ENCODE results near the gene WDR88. TPM values are rescaled to one million over a fixed set of nuclear protein-coding genes. Genes with fewer than 3 reads are reported as not detected.
"Not testable (repeated sequence)": the region's sequence is repeated elsewhere in the genome, so short reads cannot be mapped to it uniquely, and the experiment has no call there.

Gene WDR88
- total RNA-seq, 4 donors from 2014 or later: not detected

DNA sequence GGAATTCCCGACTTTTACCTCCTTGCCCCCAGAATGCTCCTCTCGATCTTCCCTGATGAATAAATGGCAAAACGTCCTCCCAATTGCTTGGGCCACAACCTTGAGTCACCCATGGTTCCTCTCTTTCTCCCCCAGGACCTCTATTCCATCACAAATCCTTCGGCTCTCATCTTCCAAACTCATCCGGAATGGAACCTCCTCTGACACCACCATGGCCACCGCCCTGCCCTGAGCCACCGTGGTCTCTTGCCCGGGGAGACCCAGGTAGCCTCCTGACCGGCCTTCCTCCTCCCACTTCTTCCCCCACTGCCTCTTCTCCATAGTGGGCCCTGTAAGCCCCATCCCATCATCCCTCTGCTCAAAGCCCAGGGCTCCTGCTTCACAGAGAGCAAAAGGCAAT lies 88.8 kb downstream of the WDR88 start:
- no peak for DNase-seq
- Histone ChIP-seq H3K9me3 (no peaks in the 10 kb centered on the region), H3K27me3 (peaks cover 13% of the 10 kb centered on the region), H3K36me3 (no peaks in the 10 kb centered on the region), H3K27ac (no peak overlapping the region), H3K4me1 (peaks cover 0 to 6% of the 10 kb centered on the region in 2 donors), H3K4me3 (replicated peaks in 1 of 3) (no peak overlapping the region)
- TF ChIP-seq, protein P1, sequence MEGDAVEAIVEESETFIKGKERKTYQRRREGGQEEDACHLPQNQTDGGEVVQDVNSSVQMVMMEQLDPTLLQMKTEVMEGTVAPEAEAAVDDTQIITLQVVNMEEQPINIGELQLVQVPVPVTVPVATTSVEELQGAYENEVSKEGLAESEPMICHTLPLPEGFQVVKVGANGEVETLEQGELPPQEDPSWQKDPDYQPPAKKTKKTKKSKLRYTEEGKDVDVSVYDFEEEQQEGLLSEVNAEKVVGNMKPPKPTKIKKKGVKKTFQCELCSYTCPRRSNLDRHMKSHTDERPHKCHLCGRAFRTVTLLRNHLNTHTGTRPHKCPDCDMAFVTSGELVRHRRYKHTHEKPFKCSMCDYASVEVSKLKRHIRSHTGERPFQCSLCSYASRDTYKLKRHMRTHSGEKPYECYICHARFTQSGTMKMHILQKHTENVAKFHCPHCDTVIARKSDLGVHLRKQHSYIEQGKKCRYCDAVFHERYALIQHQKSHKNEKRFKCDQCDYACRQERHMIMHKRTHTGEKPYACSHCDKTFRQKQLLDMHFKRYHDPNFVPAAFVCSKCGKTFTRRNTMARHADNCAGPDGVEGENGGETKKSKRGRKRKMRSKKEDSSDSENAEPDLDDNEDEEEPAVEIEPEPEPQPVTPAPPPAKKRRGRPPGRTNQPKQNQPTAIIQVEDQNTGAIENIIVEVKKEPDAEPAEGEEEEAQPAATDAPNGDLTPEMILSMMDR (IDR thresholded peaks at IDR 0.05): no peak
- no peak for TF ChIP-seq POLR2A (IDR thresholded peaks at IDR 0.05)
- WGBS, 2 donors: 81 to 84% methylated on average over 9 of the region's 9 CpGs
- intact Hi-C loops (cut with DNase I): no loop called here

DNA sequence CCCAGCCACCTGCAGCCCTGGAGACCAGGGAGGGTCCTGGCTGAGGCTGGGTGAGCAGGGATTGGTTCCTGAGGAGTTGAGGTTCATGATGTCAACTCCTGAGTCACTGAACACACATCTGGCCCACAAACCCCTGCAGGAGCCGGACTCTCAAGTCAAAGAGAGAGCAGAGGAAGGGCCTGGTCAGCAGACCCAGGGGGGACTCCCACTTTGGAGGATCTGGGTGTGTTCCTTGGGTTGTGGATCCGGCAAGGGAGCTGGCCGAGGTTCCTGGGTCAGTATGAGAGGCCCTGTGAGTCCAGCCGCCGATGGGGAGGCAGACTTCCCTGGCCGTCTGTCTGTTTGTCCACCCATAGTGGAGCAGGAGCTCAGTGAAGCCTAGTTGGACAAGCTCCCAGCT lies 89.7 kb downstream of the WDR88 start:
- H3K27me3 ChIP-seq: peaks cover 22% of the 10 kb centered on the region
- H3K4me3 ChIP-seq (replicated peaks in 1 of 3): no peak overlapping the region
- no peak for TF ChIP-seq POLR2A (IDR thresholded peaks at IDR 0.05)
- TF ChIP-seq, protein P1 (IDR thresholded peaks at IDR 0.05): no peak
- H3K9me3 ChIP-seq: no peaks in the 10 kb centered on the region
- peaks cover 0 to 12% of the 10 kb centered on the region in 2 donors for H3K4me1 ChIP-seq
- intact Hi-C loops (cut with DNase I): no loop called here
- WGBS, 2 donors: 67 to 90% methylated on average over 6 of the region's 6 CpGs
- no peak for DNase-seq
- H3K36me3 ChIP-seq: no peaks in the 10 kb centered on the region
- H3K27ac ChIP-seq: no peak overlapping the region

DNA sequence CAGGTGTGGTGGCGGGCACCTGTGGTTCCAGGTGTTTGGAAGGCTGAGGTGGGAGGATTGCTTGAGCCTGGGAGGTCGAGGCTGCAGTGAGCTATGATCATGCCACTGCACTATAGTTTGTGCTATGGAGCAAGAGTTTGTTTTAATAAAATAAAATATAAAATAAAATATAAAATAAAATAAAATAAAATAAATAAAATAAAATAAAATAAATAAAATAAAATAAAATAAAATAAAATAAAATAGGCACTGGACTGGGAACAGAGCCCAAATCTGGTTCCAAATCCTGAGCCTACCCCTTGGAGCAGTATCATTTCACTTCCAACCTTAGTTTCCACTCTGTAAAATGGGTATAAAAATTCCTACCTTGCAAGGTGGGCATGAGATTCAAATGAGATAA lies 90.3 kb downstream of the WDR88 start:
- H3K36me3 ChIP-seq; DNase-seq; H3K4me3 ChIP-seq (replicated peaks in 1 of 3); H3K9me3 ChIP-seq; H3K27ac ChIP-seq; intact Hi-C loops (cut with DNase I): not testable (repeated sequence)
- WGBS, 2 donors: 90 to 94% methylated on average over 2 of the region's 2 CpGs
- peaks cover 28% of the 10 kb centered on the region for H3K27me3 ChIP-seq
- peaks cover 0 to 15% of the 10 kb centered on the region in 2 donors for H3K4me1 ChIP-seq

DNA sequence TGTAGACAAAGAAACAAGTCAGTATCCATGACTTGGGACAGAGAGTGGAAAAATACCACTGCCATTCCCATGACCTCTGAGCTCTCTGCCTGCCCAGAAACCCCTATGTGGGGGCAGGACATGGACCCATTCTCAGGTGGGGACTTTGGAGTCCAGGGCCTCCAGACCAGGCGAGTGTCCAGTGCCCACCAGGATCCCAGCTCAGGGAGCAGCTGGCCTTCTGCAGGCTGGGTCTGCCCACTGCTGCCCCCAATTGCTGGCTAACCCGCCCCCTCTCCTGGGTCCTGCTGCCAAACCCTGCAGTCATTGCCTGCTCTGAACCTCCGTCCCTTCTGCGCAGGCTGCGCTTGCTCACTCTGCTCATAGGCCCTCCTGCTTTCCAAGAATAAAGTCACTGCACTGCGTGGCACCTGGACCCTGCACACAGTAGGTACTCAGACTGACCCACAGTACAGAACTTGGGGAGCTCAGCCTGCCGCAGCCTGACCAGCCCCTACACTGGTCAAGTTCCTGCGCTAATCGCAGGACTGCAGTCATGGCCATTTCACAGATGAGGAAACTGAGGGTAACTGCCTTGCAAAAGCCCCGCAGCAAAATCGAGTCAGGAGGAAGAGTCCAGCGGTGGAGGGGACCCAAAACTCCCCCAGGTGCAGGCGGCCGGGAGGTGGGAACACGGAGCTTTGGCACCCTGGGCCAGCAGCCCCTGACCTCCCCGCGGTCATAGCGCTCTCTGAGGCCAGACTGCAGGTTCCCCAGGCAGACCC lies 93.0 kb downstream of the WDR88 start:
- Histone ChIP-seq H3K27me3 (peaks cover 30% of the 10 kb centered on the region), H3K9me3 (no peaks in the 10 kb centered on the region), H3K4me3 (replicated peaks in 1 of 3) (peak overlapping the region in 1 of 3 donors; percentile 21), H3K36me3 (no peaks in the 10 kb centered on the region), H3K4me1 (peaks cover 0 to 15% of the 10 kb centered on the region in 2 donors), H3K27ac (no peak overlapping the region)
- intact Hi-C loops (cut with DNase I): no loop called here
- 86 to 96% methylated on average over 4 to 12 of the region's 18 CpGs for WGBS, 2 donors
- DNase-seq: no peak
- TF ChIP-seq, protein P1 (IDR thresholded peaks at IDR 0.05): no peak

Other genes with a start within 250 kb of the WDR88 start
- gene CEP89, start 160.2 kb upstream of the WDR88 start, total RNA-seq: 10 to 100 TPM; 18.5 to 24.7 (median 19.4) TPM
- gene FAAP24, start 159.9 kb upstream of the WDR88 start, total RNA-seq: 1 to 10 TPM in 2 of 4 donors, under 1 TPM in 2; 0.40 to 1.7 (median 0.94) TPM
- 10 to 100 TPM; 11.2 to 16.9 (median 13.9) TPM for gene RHPN2, start 67.2 kb upstream of the WDR88 start, total RNA-seq
- 10 to 100 TPM in 2 of 4 donors, 1 to 10 TPM in 2; 9.1 to 11.6 (median 10.0) TPM for gene GPATCH1, start 50.9 kb upstream of the WDR88 start, total RNA-seq
- gene LRP3, start 62.2 kb downstream of the WDR88 start, total RNA-seq: 10 to 100 TPM; 33.3 to 49.9 (median 39.0) TPM
- gene SLC7A10, start 93.7 kb downstream of the WDR88 start, total RNA-seq: 1 to 10 TPM in 1 of 4 donors, under 1 TPM in 3; 0.29 to 2.7 (median 0.78) TPM
- gene CEBPA, start 170.4 kb downstream of the WDR88 start, total RNA-seq: 10 to 100 TPM; 12.9 to 31.0 (median 17.4) TPM
- 10 to 100 TPM; 19.8 to 33.8 (median 26.7) TPM for gene CEBPG, start 241.6 kb downstream of the WDR88 start, total RNA-seq